Measurements from ENCODE around the gene FRAS1. TPM values are rescaled to one million over a fixed set of nuclear protein-coding genes. Genes with fewer than 3 reads are reported as not detected.

The FRAS1 gene
- total and polyA plus RNA-seq, 2 donors (not counting 3 experiments of a cell fraction or from before 2014, with no cell fraction given), result 1.4 to 3.6 TPM

DNA sequence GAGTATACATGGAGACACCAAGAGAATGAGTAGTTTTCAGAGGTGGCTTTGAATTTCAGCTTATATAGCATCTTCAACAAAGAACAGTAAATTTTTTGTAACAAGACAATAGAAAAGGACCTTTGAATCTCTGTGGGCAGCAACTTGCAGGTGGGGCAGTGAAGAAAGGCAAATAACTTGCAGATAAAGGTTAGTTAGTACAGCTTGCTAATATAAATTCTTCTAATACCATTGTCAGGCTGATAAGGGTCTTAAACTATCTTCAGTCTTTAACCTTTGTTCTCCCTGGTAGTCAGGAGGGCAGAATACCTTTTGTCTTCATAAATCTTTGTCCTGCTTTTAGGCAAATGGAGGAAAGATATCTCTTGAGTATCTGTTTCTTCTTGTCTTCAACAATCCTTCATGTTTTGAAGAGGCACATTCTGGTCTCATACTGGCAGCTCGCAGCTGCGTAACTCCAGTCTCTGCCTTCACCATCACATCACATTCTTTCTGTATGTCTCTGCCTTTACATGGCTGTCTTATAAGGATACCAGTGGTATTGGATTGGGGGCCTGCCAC is 510.5 kb downstream of the FRAS1 start:
- no peak for FAIRE-seq

More for the DNA sequence above, 510.5 kb downstream of the FRAS1 start:
- Histone ChIP-seq H4K20me1 (replicated peaks; ENCODE audit: control insufficient read depth, extremely low read depth, insufficient read depth, low read length) (no peaks in the 10 kb centered on the region), H2AFZ (ENCODE audit: low read depth, low read length) (no peak overlapping the region), H3K4me3 (replicated peaks in 1 of 3; ENCODE audit: insufficient read depth in 1 of 3, low read depth in 1 of 3, low read length in 3 of 3) (no peak overlapping the region), H3K4me2 (ENCODE audit: insufficient read depth, low read length) (no peak overlapping the region), H3K9me1 (replicated peaks; ENCODE audit: control insufficient read depth, extremely low read depth, insufficient read depth, low read length) (no peaks in the 10 kb centered on the region), H3K79me2 (ENCODE audit: control insufficient read depth, insufficient read depth, low read length) (no peaks in the 10 kb centered on the region), H3K27ac (ENCODE audit: insufficient read depth, low read depth, low read length) (no peak overlapping the region), H3K4me1 (ENCODE audit: control insufficient read depth, extremely low read depth, insufficient read depth, low read length) (peaks cover 33% of the 10 kb centered on the region), H3K27me3 (ENCODE audit: control insufficient read depth in 2 of 2, insufficient read depth in 2 of 2, low read length in 2 of 2) (no peaks in the 10 kb centered on the region), H3K9me3 (replicated peaks; ENCODE audit: control insufficient read depth, insufficient read depth, low read length) (no peaks in the 10 kb centered on the region), H3K9ac (replicated peaks; ENCODE audit: extremely low read depth, insufficient read depth, low read length) (no peak overlapping the region), H3K36me3 (ENCODE audit: control insufficient read depth in 2 of 2, extremely low read depth in 1 of 2, insufficient read depth in 2 of 2, low read length in 2 of 2) (peaks cover 0 to 4% of the 10 kb centered on the region in 2 experiments)
- dilution Hi-C loops (cut with MboI; ENCODE audit: extremely low pct_ligation_motif_present, low sequenced_read_pairs) (no loop called here), intact Hi-C loops (cut with micrococcal nuclease) (loop anchor here (2.0 to 5.0 kb wide), 3 partner anchors 33 to 510 kb away; partner anchors contain the start of gene FRAS1)
- no peak for DNase-seq (ENCODE audit: low read depth, low spot score)
- CTCF ChIA-PET, result no interaction called here
- TF ChIP-seq FOS (IDR thresholded peaks at IDR 0.05; ENCODE audit: borderline replicate concordance, insufficient read depth, low read length) (no peak), EZH2 (IDR thresholded peaks at IDR 0.05; ENCODE audit: borderline replicate concordance, low read depth, low read length, severe bottlenecking) (no peak), MYC (IDR thresholded peaks at IDR 0.05; ENCODE audit: low read depth, low read length) (no peak), GATA2 (IDR thresholded peaks at IDR 0.05; ENCODE audit: insufficient read depth, insufficient read length, low read depth, low read length) (no peak), POLR2AphosphoS5 (IDR thresholded peaks at IDR 0.05; ENCODE audit: insufficient read depth, low read depth, low read length) (no peak), JUN (IDR thresholded peaks at IDR 0.05; ENCODE audit: borderline replicate concordance, insufficient read depth, insufficient read length, low read depth) (no peak), POLR2A (IDR thresholded peaks at IDR 0.05; ENCODE audit: low read depth, low read length) (no peak)
- TF ChIP-seq, protein P1, sequence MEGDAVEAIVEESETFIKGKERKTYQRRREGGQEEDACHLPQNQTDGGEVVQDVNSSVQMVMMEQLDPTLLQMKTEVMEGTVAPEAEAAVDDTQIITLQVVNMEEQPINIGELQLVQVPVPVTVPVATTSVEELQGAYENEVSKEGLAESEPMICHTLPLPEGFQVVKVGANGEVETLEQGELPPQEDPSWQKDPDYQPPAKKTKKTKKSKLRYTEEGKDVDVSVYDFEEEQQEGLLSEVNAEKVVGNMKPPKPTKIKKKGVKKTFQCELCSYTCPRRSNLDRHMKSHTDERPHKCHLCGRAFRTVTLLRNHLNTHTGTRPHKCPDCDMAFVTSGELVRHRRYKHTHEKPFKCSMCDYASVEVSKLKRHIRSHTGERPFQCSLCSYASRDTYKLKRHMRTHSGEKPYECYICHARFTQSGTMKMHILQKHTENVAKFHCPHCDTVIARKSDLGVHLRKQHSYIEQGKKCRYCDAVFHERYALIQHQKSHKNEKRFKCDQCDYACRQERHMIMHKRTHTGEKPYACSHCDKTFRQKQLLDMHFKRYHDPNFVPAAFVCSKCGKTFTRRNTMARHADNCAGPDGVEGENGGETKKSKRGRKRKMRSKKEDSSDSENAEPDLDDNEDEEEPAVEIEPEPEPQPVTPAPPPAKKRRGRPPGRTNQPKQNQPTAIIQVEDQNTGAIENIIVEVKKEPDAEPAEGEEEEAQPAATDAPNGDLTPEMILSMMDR (IDR thresholded peaks at IDR 0.05; ENCODE audit: extremely low read depth in 1 of 2, insufficient read depth in 1 of 2, low read depth in 1 of 2, low read length in 2 of 2), result no peak
- TF ChIP-seq, protein P2, sequence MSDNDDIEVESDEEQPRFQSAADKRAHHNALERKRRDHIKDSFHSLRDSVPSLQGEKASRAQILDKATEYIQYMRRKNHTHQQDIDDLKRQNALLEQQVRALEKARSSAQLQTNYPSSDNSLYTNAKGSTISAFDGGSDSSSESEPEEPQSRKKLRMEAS (IDR thresholded peaks at IDR 0.05; ENCODE audit: insufficient read depth, insufficient read length), result no peak
- POLR2A ChIA-PET, result no interaction called here
- BruUV-seq (replicated peaks), result no TSS peak

Measured in endothelial cell of umbilical vein (primary cell).